ENCODE measurements around the gene TTC17.

TTC17 gene

GRCh38 chr11:43381802-43382201 lies 23.1 kb downstream of the TTC17 start:
- H3K4me1 ChIP-seq (ENCODE audit: insufficient read depth, poor library complexity, severe bottlenecking) = peaks cover 6% of the 10 kb centered on the region
- no peak overlapping the region for H3K27ac ChIP-seq (ENCODE audit: poor library complexity, severe bottlenecking)
- H3K27me3 ChIP-seq (ENCODE audit: insufficient read depth, poor library complexity, severe bottlenecking) = no peaks in the 10 kb centered on the region
- no peak overlapping the region for H3K4me3 ChIP-seq (ENCODE audit: severe bottlenecking)
- H3K9me3 ChIP-seq (ENCODE audit: severe bottlenecking) = no peaks in the 10 kb centered on the region
- no peak for DNase-seq (ENCODE audit: low spot score)
- TF ChIP-seq, protein P1, sequence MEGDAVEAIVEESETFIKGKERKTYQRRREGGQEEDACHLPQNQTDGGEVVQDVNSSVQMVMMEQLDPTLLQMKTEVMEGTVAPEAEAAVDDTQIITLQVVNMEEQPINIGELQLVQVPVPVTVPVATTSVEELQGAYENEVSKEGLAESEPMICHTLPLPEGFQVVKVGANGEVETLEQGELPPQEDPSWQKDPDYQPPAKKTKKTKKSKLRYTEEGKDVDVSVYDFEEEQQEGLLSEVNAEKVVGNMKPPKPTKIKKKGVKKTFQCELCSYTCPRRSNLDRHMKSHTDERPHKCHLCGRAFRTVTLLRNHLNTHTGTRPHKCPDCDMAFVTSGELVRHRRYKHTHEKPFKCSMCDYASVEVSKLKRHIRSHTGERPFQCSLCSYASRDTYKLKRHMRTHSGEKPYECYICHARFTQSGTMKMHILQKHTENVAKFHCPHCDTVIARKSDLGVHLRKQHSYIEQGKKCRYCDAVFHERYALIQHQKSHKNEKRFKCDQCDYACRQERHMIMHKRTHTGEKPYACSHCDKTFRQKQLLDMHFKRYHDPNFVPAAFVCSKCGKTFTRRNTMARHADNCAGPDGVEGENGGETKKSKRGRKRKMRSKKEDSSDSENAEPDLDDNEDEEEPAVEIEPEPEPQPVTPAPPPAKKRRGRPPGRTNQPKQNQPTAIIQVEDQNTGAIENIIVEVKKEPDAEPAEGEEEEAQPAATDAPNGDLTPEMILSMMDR (IDR thresholded peaks at IDR 0.05; ENCODE audit: poor library complexity, severe bottlenecking) = no peak
- ATAC-seq (ENCODE audit: low read depth) = no peak
- peaks cover 50% of the 10 kb centered on the region for H3K36me3 ChIP-seq (ENCODE audit: low read depth)

GRCh38 chr11:43382614-43383013 lies 23.9 kb downstream of the TTC17 start:
- Histone ChIP-seq H3K36me3 (ENCODE audit: low read depth) (peaks cover 46% of the 10 kb centered on the region), H3K4me1 (ENCODE audit: insufficient read depth, poor library complexity, severe bottlenecking) (peaks cover 5% of the 10 kb centered on the region), H3K27ac (ENCODE audit: poor library complexity, severe bottlenecking) (no peak overlapping the region), H3K9me3 (ENCODE audit: severe bottlenecking) (no peaks in the 10 kb centered on the region), H3K27me3 (ENCODE audit: insufficient read depth, poor library complexity, severe bottlenecking) (no peaks in the 10 kb centered on the region), H3K4me3 (ENCODE audit: severe bottlenecking) (no peak overlapping the region)
- DNase-seq (ENCODE audit: low spot score) = no peak
- TF ChIP-seq, protein P1 (IDR thresholded peaks at IDR 0.05; ENCODE audit: poor library complexity, severe bottlenecking) = no peak
- no peak for ATAC-seq (ENCODE audit: low read depth)

GRCh38 chr11:43384393-43384792 lies 25.7 kb downstream of the TTC17 start:
- no peak for ATAC-seq (ENCODE audit: low read depth)
- H3K36me3 ChIP-seq (ENCODE audit: low read depth) = peaks cover 40% of the 10 kb centered on the region

GRCh38 chr11:43392713-43393112 lies 34.0 kb downstream of the TTC17 start:
- Histone ChIP-seq H3K4me3 (ENCODE audit: severe bottlenecking) (no peak overlapping the region), H3K4me1 (ENCODE audit: insufficient read depth, poor library complexity, severe bottlenecking) (no peaks in the 10 kb centered on the region), H3K27me3 (ENCODE audit: insufficient read depth, poor library complexity, severe bottlenecking) (no peaks in the 10 kb centered on the region), H3K9me3 (ENCODE audit: severe bottlenecking) (no peaks in the 10 kb centered on the region), H3K36me3 (ENCODE audit: low read depth) (peaks cover 72% of the 10 kb centered on the region), H3K27ac (ENCODE audit: poor library complexity, severe bottlenecking) (no peak overlapping the region)
- TF ChIP-seq, protein P1 (IDR thresholded peaks at IDR 0.05; ENCODE audit: poor library complexity, severe bottlenecking) = no peak
- DNase-seq (ENCODE audit: low spot score) (no peak), ATAC-seq (ENCODE audit: low read depth) (no peak)

More at GRCh38 chr11:43384393-43384792, 25.7 kb downstream of the TTC17 start:
- Histone ChIP-seq H3K9me3 (ENCODE audit: severe bottlenecking) (no peaks in the 10 kb centered on the region), H3K4me1 (ENCODE audit: insufficient read depth, poor library complexity, severe bottlenecking) (peaks cover 5% of the 10 kb centered on the region), H3K27me3 (ENCODE audit: insufficient read depth, poor library complexity, severe bottlenecking) (no peaks in the 10 kb centered on the region), H3K27ac (ENCODE audit: poor library complexity, severe bottlenecking) (no peak overlapping the region), H3K4me3 (ENCODE audit: severe bottlenecking) (no peak overlapping the region)
- TF ChIP-seq, protein P1 (IDR thresholded peaks at IDR 0.05; ENCODE audit: poor library complexity, severe bottlenecking) = no peak
- no peak for DNase-seq (ENCODE audit: low spot score)

- TF ChIP-seq, protein P1 (IDR thresholded peaks at IDR 0.05; ENCODE audit: poor library complexity, severe bottlenecking) = no peak
- ATAC-seq (ENCODE audit: low read depth) = no peak
- H3K9me3 ChIP-seq (ENCODE audit: severe bottlenecking) = no peaks in the 10 kb centered on the region
- H3K36me3 ChIP-seq (ENCODE audit: low read depth) = peaks cover 84% of the 10 kb centered on the region
- no peaks in the 10 kb centered on the region for H3K27me3 ChIP-seq (ENCODE audit: insufficient read depth, poor library complexity, severe bottlenecking)
- H3K27ac ChIP-seq (ENCODE audit: poor library complexity, severe bottlenecking) = no peak overlapping the region
- H3K4me1 ChIP-seq (ENCODE audit: insufficient read depth, poor library complexity, severe bottlenecking) = no peaks in the 10 kb centered on the region
- no peak overlapping the region for H3K4me3 ChIP-seq (ENCODE audit: severe bottlenecking)
- no peak for DNase-seq (ENCODE audit: low spot score)
These were observed 35.1 kb downstream of the TTC17 start for GRCh38 chr11:43393765-43394355.

Measured in RWPE2 (cell line).